ENCODE measurements around the gene POLR3E. TPM values are rescaled to one million over a fixed set of nuclear protein-coding genes. Genes with fewer than 3 reads are reported as not detected.

Gene POLR3E
- total and polyA plus RNA-seq, 2 donors (not counting 1 experiment from before 2014, with no cell fraction given): 97.1 to 98.4 TPM

- Histone ChIP-seq H3K9me3 (ENCODE audit: control extremely low read depth in 1 of 3, control insufficient read depth in 2 of 3, insufficient read depth in 1 of 3, low read length in 2 of 3) (no peaks in the 10 kb centered on the region), H3K9ac (ENCODE audit: low read length) (no peak overlapping the region), H4K20me1 (ENCODE audit: control insufficient read depth, insufficient read depth, low read length, poor library complexity, severe bottlenecking) (no peaks in the 10 kb centered on the region), H3K27me3 (replicated peaks in 1 of 4; ENCODE audit: control extremely low read depth in 1 of 4, control insufficient read depth in 3 of 4, insufficient read depth in 4 of 4, low read length in 3 of 4) (no peaks in the 10 kb centered on the region), H3K36me3 (replicated peaks in 1 of 2; ENCODE audit: control extremely low read depth in 1 of 2, control insufficient read depth in 1 of 2, extremely low read depth in 1 of 2, insufficient read depth in 2 of 2, low read length in 1 of 2) (no peaks in the 10 kb centered on the region), H3K27ac (ENCODE audit: low read length in 2 of 2) (no peak overlapping the region), H3K4me2 (replicated peaks; ENCODE audit: low read depth, low read length, poor library complexity, severe bottlenecking) (no peak overlapping the region), H3K4me3 (ENCODE audit: control extremely low read depth in 1 of 5, extremely low read depth in 1 of 5, insufficient read depth in 1 of 5, low read depth in 2 of 5, low read length in 4 of 5) (no peak overlapping the region), H3K4me1 (ENCODE audit: control insufficient read depth in 2 of 2, insufficient read depth in 2 of 2, low read length in 2 of 2) (peaks cover 5 to 8% of the 10 kb centered on the region in 2 donors), H2AFZ (ENCODE audit: insufficient read depth, low read depth, low read length, poor library complexity, severe bottlenecking) (no peak overlapping the region), H3K79me2 (ENCODE audit: control insufficient read depth, insufficient read depth, low read length) (no peaks in the 10 kb centered on the region)
- H3K27ac Mint-ChIP-seq: no peak overlapping the region
- H3K4me3 Mint-ChIP-seq: no peak overlapping the region
- H3K4me1 Mint-ChIP-seq: peaks cover 11% of the 10 kb centered on the region
- no peaks in the 10 kb centered on the region for H3K9me3 Mint-ChIP-seq (ENCODE audit: insufficient read depth)
- POLR2A ChIA-PET: no interaction called here
- no peak for ATAC-seq (ENCODE audit: low read depth)
- no peaks in the 10 kb centered on the region for H3K27me3 Mint-ChIP-seq
- intact Hi-C loops (cut with micrococcal nuclease): no loop called here
- DNase-seq: no peak
- TF ChIP-seq EZH2 (IDR thresholded peaks at IDR 0.05; ENCODE audit: borderline replicate concordance, insufficient read depth, low read depth, low read length, poor library complexity, severe bottlenecking) (no peak), CTCF (IDR thresholded peaks at IDR 0.05) (no peak)
- CTCF ChIA-PET: interaction anchor here (1.1 kb wide), 1 partner anchor 109 kb away, joined by 3 read pairs; no protein-coding TSS in a partner anchor
Observed at GRCh38 chr16:22292320-22292719, 4.9 kb upstream of the POLR3E start.

- intact Hi-C loops (cut with micrococcal nuclease): no loop called here
- WGBS (ENCODE audit: insufficient coverage): 99% methylated on average over 8 of the region's 11 CpGs
- H3K27ac Mint-ChIP-seq: no peak overlapping the region
- POLR2A ChIA-PET: no interaction called here
- H3K4me1 Mint-ChIP-seq: peaks cover 16% of the 10 kb centered on the region
- no peaks in the 10 kb centered on the region for H3K27me3 Mint-ChIP-seq
- H3K36me3 ChIP-seq (replicated peaks in 1 of 2; ENCODE audit: control extremely low read depth in 1 of 2, control insufficient read depth in 1 of 2, extremely low read depth in 1 of 2, insufficient read depth in 2 of 2, low read length in 1 of 2): no peaks in the 10 kb centered on the region
- no peak for ATAC-seq (ENCODE audit: low read depth)
- CTCF ChIA-PET: no interaction called here
- H3K4me1 ChIP-seq (ENCODE audit: control insufficient read depth in 2 of 2, insufficient read depth in 2 of 2, low read length in 2 of 2): peaks cover 5 to 17% of the 10 kb centered on the region in 2 donors
- H3K4me2 ChIP-seq (replicated peaks; ENCODE audit: low read depth, low read length, poor library complexity, severe bottlenecking): no peak overlapping the region
- H3K27ac ChIP-seq (ENCODE audit: low read length in 2 of 2): no peak overlapping the region
- H3K9me3 ChIP-seq (ENCODE audit: control extremely low read depth in 1 of 3, control insufficient read depth in 2 of 3, insufficient read depth in 1 of 3, low read length in 2 of 3): no peaks in the 10 kb centered on the region
- H4K20me1 ChIP-seq (ENCODE audit: control insufficient read depth, insufficient read depth, low read length, poor library complexity, severe bottlenecking): no peaks in the 10 kb centered on the region
- no peaks in the 10 kb centered on the region for H3K79me2 ChIP-seq (ENCODE audit: control insufficient read depth, insufficient read depth, low read length)
- no peak overlapping the region for H2AFZ ChIP-seq (ENCODE audit: insufficient read depth, low read depth, low read length, poor library complexity, severe bottlenecking)
- H3K9ac ChIP-seq (ENCODE audit: low read length): no peak overlapping the region
- no peak overlapping the region for H3K4me3 Mint-ChIP-seq
- no peaks in the 10 kb centered on the region for H3K27me3 ChIP-seq (replicated peaks in 1 of 4; ENCODE audit: control extremely low read depth in 1 of 4, control insufficient read depth in 3 of 4, insufficient read depth in 4 of 4, low read length in 3 of 4)
- no peaks in the 10 kb centered on the region for H3K9me3 Mint-ChIP-seq (ENCODE audit: insufficient read depth)
- H3K4me3 ChIP-seq (ENCODE audit: control extremely low read depth in 1 of 5, extremely low read depth in 1 of 5, insufficient read depth in 1 of 5, low read depth in 2 of 5, low read length in 4 of 5): no peak overlapping the region
- no peak for DNase-seq
- no peak for TF ChIP-seq CTCF (IDR thresholded peaks at IDR 0.05)
- no peak for TF ChIP-seq EZH2 (IDR thresholded peaks at IDR 0.05; ENCODE audit: borderline replicate concordance, insufficient read depth, low read depth, low read length, poor library complexity, severe bottlenecking)
Observed at GRCh38 chr16:22293137-22294106, 3.8 kb upstream of the POLR3E start.

Data from B cell (primary cell).